Gastrocnemius medialis (tissue), 4 donors: ENCODE results near the gene RDH5. TPM values are rescaled to one million over a fixed set of nuclear protein-coding genes. Genes with fewer than 3 reads are reported as not detected.

Experiments
- ATAC-seq, 2 donors: fragments of 150-250 bp; one replicate each; pipeline ENCODE4 v1.9.1; 2016
- DNase-seq, 2 donors: peaks; one replicate each; pipeline ENCODE4 v3.0.0-alpha.2; 2019
- H3K27ac ChIP-seq, 4 donors: fragments of 200-600 bp; sonication (generic); 1 replicate in 1 of 4; 2 replicates in 3 of 4; pipeline ENCODE4 v1.5.1; 2016 to 2018; ENCODE audit warnings: mild to moderate bottlenecking in 2 of 4, moderate library complexity in 1 of 4
- H3K27me3 ChIP-seq, 3 donors: fragments of 200-600 bp; sonication (generic) in 2 of 3; 1 replicate in 1 of 3; 2 replicates in 2 of 3; pipeline versions ENCODE4 v1.5.1 to v1.6.0; 2016 to 2019; ENCODE audit warnings: mild to moderate bottlenecking in 1 of 3, moderate library complexity in 1 of 3
- H3K36me3 ChIP-seq, 2 donors: fragments of 200-600 bp; sonication (generic) in 1 of 2; one replicate each; pipeline ENCODE4 v1.5.1; 2017 to 2018
- H3K4me1 ChIP-seq, 2 donors: fragments of 200-600 bp; sonication (generic) in 1 of 2; one replicate each; pipeline ENCODE4 v1.5.1; 2016 to 2017; ENCODE audit warnings: mild to moderate bottlenecking in 2 of 2
- H3K4me3 ChIP-seq, 4 donors: fragments of 200-600 bp; sonication (generic) in 3 of 4; 1 replicate in 1 of 4; 2 replicates in 3 of 4; pipeline ENCODE4 v1.5.1; 2016 to 2019; ENCODE audit warnings: mild to moderate bottlenecking in 2 of 4
- H3K9me3 ChIP-seq, 3 donors: fragments of 200-600 bp; sonication (generic) in 2 of 3; 1 replicate in 1 of 3; 2 replicates in 2 of 3; pipeline ENCODE4 v1.5.1; 2016 to 2019
- POLR2A ChIP-seq, 2 donors: fragments of 450-650 bp; IDR thresholded peaks; one replicate each; pipeline ENCODE4 v1.6.1; 2017; ENCODE audit warnings: antibody characterized with exemption in 2 of 2, mild to moderate bottlenecking in 2 of 2, moderate library complexity in 2 of 2
- in situ Hi-C, 4 donors: fragments of 200-750 bp; cut with MboI; loops; one replicate each; pipeline versions ENCODE4 v1.15.0 to v1.8.0; 2017; ENCODE audit warnings: low sequenced_read_pairs in 4 of 4
- intact Hi-C: fragments of 100-400 bp; cut with DNase I; formaldehyde crosslinking; loops from one replicate; pipeline ENCODE4 v1.15.1; 2023; ENCODE audit warnings: low total_unique reads
- total RNA-seq, 4 donors: library from RNA; depleted of rRNA; stranded (reverse); fragments of >200 nt; gene quantifications; one replicate each; pipeline versions ENCODE4 v1.1.0 to v1.2.3, GENCODE V29; 2016
- TF ChIP-seq, protein P1 (sequence below), 5 experiments: fragments of 450-650 bp in 3 of 5; fragments of 200-600 bp in 2 of 5; sonication (generic) in 2 of 5; IDR thresholded peaks in 4 of 5; conservative IDR thresholded peaks in 1 of 5; 1 replicate in 4 of 5; 2 replicates in 1 of 5; pipeline ENCODE4 v1.5.1; 2016 to 2019; ENCODE audit warnings: antibody characterized with exemption in 5 of 5, mild to moderate bottlenecking in 3 of 5, moderate library complexity in 3 of 5

Gene RDH5
- total RNA-seq, 4 donors from 2014 or later = 3.8 to 10.3 (median 7.5) TPM

GRCh38 chr12:55679691-55680090, 40.5 kb upstream of the RDH5 start:
- Histone ChIP-seq H3K36me3 (no peaks in the 10 kb centered on the region), H3K27me3 (no peaks in the 10 kb centered on the region), H3K9me3 (no peaks in the 10 kb centered on the region), H3K4me1 (peaks cover 7 to 17% of the 10 kb centered on the region in 2 donors), H3K27ac (no peak overlapping the region), H3K4me3 (no peak overlapping the region)
- no peak for ATAC-seq
- in situ Hi-C loops = loop anchor here in 3 of 4 donors (5.0 to 10.0 kb wide), 3 partner anchors 38 to 45 kb away; partner anchors contain the start of genes RDH5 (in 2 of the 3), BLOC1S1 (in 1 of the 3) and CD63 (in 1 of the 3)
- TF ChIP-seq, protein P1, sequence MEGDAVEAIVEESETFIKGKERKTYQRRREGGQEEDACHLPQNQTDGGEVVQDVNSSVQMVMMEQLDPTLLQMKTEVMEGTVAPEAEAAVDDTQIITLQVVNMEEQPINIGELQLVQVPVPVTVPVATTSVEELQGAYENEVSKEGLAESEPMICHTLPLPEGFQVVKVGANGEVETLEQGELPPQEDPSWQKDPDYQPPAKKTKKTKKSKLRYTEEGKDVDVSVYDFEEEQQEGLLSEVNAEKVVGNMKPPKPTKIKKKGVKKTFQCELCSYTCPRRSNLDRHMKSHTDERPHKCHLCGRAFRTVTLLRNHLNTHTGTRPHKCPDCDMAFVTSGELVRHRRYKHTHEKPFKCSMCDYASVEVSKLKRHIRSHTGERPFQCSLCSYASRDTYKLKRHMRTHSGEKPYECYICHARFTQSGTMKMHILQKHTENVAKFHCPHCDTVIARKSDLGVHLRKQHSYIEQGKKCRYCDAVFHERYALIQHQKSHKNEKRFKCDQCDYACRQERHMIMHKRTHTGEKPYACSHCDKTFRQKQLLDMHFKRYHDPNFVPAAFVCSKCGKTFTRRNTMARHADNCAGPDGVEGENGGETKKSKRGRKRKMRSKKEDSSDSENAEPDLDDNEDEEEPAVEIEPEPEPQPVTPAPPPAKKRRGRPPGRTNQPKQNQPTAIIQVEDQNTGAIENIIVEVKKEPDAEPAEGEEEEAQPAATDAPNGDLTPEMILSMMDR (IDR thresholded peaks at IDR 0.05 in 4 of 5, conservative IDR thresholded peaks at IDR 0.05 in 1 of 5) = no peak
- TF ChIP-seq POLR2A (IDR thresholded peaks at IDR 0.05) = no peak
- intact Hi-C loops = no loop called here
- peak in 1 of 2 donors; percentile 15 for DNase-seq

DNA sequence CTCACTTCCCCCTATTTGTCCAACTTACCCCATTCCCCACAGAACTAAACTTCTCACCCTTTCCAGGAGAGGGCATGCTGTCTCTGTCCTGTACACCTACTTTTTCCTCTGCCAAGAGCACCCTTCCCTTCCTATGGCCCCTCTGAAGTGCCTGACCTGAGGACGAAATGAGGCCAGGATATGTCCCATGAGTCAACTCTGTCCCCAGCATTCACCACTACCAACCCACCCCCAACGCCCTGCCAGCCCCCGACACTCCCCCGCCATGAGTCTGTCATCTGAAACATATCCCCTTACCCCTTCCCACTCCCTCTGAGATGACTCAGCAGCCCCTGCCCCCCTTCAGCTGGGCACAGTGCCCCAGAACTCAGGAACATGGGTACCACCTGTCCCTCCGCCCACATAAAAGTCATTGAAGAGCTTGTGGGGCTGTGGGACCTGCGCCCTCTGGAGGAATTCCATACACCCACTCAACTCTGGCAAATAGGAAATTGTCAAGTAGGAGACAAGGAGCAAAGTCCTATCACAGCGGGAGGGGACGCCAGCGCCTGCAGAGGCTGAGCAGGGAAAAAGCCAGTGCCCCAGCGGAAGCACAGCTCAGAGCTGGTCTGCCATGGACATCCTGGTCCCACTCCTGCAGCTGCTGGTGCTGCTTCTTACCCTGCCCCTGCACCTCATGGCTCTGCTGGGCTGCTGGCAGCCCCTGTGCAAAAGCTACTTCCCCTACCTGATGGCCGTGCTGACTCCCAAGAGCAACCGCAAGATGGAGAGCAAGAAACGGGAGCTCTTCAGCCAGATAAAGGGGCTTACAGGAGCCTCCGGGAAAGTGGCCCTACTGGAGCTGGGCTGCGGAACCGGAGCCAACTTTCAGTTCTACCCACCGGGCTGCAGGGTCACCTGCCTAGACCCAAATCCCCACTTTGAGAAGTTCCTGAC, 38.8 kb upstream of the RDH5 start:
- ATAC-seq (peak; percentile 93 to 94), DNase-seq (peak; percentile 63 to 85)
- intact Hi-C loops = loop anchor here (1.0 to 2.0 kb wide), 2 partner anchors 19 to 40 kb away; no protein-coding TSS in a partner anchor
- Histone ChIP-seq H3K27me3 (no peaks in the 10 kb centered on the region), H3K27ac (peak overlapping the region; percentile 68 to 87 (median 80)), H3K9me3 (no peaks in the 10 kb centered on the region), H3K4me1 (peaks cover 7 to 17% of the 10 kb centered on the region in 2 donors), H3K36me3 (peaks cover 0 to 14% of the 10 kb centered on the region in 2 donors), H3K4me3 (peak overlapping the region; percentile 33 to 56 (median 40))
- in situ Hi-C loops = loop anchor here in 1 of 4 donors (5.0 kb wide), 1 partner anchor 41 kb away; the partner anchor contains the start of gene RDH5
- TF ChIP-seq, protein P1 (IDR thresholded peaks at IDR 0.05 in 4 of 5, conservative IDR thresholded peaks at IDR 0.05 in 1 of 5) = peak; percentile 21 to 57 (median 53)
- TF ChIP-seq POLR2A (IDR thresholded peaks at IDR 0.05) = peak in 1 of 2 donors; percentile 39

DNA sequence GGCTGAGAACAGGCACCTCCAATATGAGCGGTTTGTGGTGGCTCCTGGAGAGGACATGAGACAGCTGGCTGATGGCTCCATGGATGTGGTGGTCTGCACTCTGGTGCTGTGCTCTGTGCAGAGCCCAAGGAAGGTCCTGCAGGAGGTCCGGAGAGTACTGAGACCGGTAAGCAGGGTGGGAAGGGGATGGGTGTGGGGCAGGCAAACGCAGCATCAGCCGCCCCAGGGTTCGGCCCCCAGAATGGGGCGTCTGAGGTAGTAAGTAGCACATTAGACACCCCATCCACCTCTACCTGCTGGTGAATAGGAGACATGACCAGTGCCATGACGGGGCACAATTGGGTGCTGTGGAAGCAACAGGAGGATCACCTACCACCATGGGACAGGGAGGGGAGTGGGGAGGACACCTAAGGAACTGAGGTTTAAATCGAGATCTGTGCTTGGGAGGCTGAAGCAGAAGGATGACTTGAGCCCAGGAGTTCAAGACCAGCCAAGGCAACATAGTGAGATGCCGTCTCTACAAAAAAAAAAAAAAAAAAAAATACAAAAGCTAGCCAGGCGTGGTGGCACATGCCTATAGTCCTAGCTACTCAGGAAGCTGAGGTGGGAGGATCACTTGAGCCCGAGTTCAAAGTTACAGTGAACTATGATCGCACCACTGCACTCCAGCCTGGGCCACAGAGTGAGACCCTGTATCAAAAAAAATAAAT, 38.0 kb upstream of the RDH5 start:
- in situ Hi-C loops = loop anchor here in 1 of 4 donors (5.0 kb wide), 1 partner anchor 40 kb away; the partner anchor contains the start of gene RDH5
- intact Hi-C loops = loop anchor here (2.0 kb wide), 1 partner anchor 19 kb away; no protein-coding TSS in a partner anchor
- TF ChIP-seq, protein P1 (IDR thresholded peaks at IDR 0.05 in 4 of 5, conservative IDR thresholded peaks at IDR 0.05 in 1 of 5) = no peak
- Histone ChIP-seq H3K4me3 (peak overlapping the region; percentile 33 to 56 (median 40)), H3K9me3 (no peaks in the 10 kb centered on the region), H3K4me1 (peaks cover 7 to 17% of the 10 kb centered on the region in 2 donors), H3K36me3 (peaks cover 0 to 20% of the 10 kb centered on the region in 2 donors), H3K27ac (peak overlapping the region; percentile 68 to 87 (median 80)), H3K27me3 (no peaks in the 10 kb centered on the region)
- ATAC-seq (peak in 1 of 2 donors; percentile 4), DNase-seq (no peak)

GRCh38 chr12:55683676-55684075, 36.5 kb upstream of the RDH5 start:
- intact Hi-C loops = loop anchor here (2.0 kb wide), 1 partner anchor 17 kb away; no protein-coding TSS in a partner anchor
- H3K27ac ChIP-seq = peak overlapping the region; percentile 9 to 87 (median 23)
- H3K27me3 ChIP-seq = no peaks in the 10 kb centered on the region
- H3K36me3 ChIP-seq = peaks cover 0 to 32% of the 10 kb centered on the region in 2 donors
- in situ Hi-C loops = loop anchor here in 1 of 4 donors (5.0 kb wide), 1 partner anchor 39 kb away; the partner anchor contains the start of gene RDH5
- TF ChIP-seq POLR2A (IDR thresholded peaks at IDR 0.05) = no peak
- TF ChIP-seq, protein P1 (IDR thresholded peaks at IDR 0.05 in 4 of 5, conservative IDR thresholded peaks at IDR 0.05 in 1 of 5) = no peak
- no peaks in the 10 kb centered on the region for H3K9me3 ChIP-seq
- H3K4me1 ChIP-seq = peaks cover 7 to 17% of the 10 kb centered on the region in 2 donors
- ATAC-seq (no peak), DNase-seq (no peak)
- no peak overlapping the region for H3K4me3 ChIP-seq
